NCI-H446 (cell line): ENCODE measurements around the gene CACHD1.
"Not testable (repeated sequence)": the region's sequence is repeated elsewhere in the genome, so short reads cannot be mapped to it uniquely, and the experiment has no call there.

Experiments
- DNase-seq, 2 experiments: peaks; one replicate each; lab custom pipeline; 2025; lab: John Stamatoyannopoulos, UW

CACHD1 gene

DNA sequence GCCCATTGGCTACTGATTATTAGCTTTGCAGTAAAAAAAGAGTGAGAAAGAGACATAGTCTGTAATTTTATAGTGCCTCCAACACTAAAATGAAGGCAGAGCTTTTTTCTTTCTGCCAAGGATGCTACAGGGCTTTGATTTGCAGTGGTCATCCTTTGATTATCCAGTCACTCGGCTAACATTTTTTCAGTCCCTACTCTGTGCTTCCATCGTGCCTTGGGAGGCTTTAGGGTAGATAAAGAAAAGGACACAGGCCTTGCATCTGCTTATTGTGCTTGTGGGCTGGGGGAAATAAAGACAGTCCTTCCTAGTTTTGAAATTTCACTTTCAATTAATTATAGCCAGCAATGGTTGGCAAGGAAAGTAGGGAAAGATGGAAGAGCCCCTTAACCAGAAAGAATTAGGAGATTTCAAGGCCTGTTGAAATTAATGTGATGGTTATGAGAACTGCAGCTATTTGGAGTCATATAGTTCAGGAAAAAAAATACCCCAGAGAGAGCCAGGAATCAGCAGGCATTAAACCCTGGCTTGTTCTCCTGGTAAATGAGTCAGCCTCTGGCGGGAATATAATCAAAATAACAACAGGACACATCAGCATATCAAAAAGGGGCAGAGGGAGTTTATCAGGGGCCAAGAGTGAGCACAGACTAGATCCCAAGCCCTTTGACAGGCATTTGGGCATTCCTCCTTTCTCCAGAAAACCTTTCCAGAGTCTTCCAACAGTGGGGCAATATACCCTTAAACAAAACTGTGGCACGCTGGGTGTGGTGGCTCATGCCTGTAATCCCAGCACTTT is 27.4 kb downstream of the CACHD1 start:
- DNase-seq = no peak

GRCh38 chr1:64498325-64498724 is 28.4 kb downstream of the CACHD1 start:
- DNase-seq = no peak

DNA sequence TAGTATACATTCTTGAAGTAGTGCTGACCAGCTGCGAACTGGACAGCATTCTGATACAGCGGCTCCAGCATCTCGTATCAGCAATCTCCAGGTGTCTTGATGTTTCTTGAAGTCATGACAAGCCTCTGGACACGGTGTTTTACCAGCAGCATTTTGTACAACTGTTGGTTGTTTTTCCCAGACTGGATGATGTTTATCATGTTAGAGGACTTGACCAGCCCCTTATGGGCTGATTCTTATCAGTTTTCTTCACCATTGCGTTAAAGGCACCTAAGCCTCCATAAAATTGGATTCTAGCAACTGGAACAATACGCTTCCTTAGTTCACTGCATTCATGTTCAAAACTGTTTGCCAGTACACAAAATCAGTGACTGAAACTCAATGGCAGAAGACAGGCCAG is 29.1 kb downstream of the CACHD1 start:
- DNase-seq = no peak

- DNase-seq = no peak
These were observed 30.0 kb downstream of the CACHD1 start for GRCh38 chr1:64499966-64500365.

DNA sequence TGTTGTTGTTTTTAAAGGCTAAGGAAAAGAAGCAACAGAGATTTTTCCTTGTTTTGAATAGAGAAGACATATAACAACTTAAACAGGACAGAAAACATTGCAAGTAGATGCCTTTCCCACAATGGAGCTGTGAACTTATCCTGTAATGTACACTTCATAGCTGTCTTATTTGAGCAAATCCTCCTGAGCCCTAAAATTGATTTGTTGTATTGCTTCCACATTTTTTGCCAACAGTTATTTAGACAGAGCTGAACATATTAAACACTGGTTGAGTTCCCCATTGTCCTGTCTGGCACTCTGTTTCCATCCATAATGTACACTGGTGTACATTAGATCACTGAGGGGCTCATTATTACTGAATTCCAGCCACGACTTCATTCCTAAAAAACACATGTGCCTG is 32.2 kb downstream of the CACHD1 start:
- no peak for DNase-seq

GRCh38 chr1:64502931-64503330 is 33.0 kb downstream of the CACHD1 start:
- DNase-seq = no peak

DNA sequence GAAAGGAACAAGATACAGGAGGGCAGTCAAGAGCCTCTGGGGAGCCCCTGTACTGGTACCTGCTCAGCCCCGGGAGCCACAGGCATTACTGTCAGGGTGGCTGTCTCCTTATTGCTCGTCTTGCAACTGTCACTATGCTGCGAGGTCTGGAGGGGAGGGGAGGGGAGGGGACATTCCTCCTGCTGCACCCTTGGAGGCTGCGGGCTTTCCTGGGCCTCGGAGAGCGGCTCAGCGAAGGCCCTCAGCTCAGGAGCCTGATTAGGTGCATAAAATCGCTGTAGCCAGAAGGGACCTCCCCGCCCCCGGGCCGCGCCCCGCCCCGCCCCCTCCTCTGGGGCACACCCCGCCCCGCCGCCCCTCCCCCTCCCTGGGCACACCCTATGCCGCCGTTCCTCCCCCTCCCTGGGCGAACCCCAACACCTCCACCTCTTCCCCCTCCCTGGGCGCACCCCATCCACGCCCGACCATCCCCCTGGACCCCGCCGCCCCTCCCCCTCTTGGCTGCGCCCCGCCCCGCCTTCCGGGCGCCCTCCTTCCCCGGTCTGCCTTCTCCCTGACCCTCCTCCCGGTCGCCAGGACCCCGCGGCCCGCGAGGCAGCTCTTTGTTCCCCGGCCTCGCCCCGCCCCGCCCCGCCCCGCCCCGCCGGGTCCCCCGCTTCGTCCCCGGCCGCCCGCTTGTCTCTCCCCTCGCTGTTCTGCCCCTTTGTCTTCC is 35.5 kb downstream of the CACHD1 start:
- DNase-seq = no peak

- DNase-seq = no peak
These were observed 36.2 kb downstream of the CACHD1 start for GRCh38 chr1:64505944-64506655.

GRCh38 chr1:64508629-64509028 is 38.7 kb downstream of the CACHD1 start:
- no peak for DNase-seq

DNA sequence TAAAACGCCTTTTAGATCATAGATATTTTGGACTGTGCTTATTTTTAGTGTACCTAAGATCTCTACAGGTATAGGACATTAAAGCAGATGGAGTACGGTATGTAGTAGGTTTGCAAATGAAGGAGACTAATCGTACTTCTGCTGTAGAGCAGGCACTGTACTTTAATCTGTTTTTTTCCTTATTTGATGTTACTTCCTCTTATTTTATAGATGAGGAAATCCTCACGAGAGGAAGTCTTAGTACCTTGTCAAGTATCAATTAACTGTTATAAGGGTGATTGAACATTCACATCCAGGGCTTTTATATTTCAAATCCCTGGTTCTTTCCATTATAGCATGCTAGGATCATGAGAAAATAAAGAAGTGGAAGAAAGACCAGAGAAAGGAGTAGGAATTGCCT is 41.1 kb downstream of the CACHD1 start:
- no peak for DNase-seq

GRCh38 chr1:64512206-64512605 is 42.3 kb downstream of the CACHD1 start:
- not testable (repeated sequence) for DNase-seq

DNA sequence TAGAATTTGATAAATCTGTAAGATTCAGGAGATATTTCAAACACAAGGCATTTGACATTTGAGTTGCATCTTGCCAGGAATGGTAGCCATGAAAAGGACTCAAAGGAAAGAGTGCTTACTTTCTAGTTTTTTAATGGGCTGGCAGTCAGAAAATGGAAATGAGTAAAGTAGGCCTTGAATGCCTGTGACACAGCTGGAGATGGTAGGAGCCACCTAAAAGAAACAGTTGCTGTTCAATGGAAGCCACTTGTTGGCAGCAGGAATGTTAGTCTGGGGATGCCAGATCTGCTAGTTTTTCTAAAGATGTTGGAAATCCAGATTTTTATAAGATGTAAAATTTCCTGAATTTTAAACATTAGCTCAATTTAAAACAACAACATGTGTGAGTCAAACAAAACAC is 43.6 kb downstream of the CACHD1 start:
- no peak for DNase-seq

DNA sequence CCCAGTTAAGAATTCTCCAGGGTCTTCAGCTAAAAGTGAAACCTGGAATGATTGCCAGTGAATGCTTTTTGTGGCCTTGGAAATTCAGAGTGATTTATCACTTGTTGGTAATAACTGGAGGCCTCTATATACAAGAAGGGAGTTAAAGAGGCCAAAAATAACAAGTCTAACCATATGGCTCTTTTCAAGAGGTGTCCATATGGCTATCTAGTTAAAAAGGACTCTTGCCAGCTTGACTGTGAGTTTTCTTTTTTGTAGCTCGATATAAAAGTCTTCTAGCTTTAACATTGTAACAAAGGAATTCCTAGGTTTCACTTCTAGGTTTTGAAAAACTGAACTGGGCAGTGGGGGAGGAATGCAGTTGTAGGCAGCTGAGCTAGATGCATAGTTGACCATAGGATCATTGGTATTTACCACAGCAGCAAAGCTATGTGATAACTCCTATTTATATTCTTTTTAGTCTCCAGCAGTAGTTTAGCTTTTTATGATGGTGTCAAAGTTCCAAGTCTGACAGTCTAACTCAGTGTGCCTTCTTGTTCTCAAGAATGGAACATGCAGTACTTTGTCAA is 44.4 kb downstream of the CACHD1 start:
- peak; percentile 9 to 74 for DNase-seq

DNA sequence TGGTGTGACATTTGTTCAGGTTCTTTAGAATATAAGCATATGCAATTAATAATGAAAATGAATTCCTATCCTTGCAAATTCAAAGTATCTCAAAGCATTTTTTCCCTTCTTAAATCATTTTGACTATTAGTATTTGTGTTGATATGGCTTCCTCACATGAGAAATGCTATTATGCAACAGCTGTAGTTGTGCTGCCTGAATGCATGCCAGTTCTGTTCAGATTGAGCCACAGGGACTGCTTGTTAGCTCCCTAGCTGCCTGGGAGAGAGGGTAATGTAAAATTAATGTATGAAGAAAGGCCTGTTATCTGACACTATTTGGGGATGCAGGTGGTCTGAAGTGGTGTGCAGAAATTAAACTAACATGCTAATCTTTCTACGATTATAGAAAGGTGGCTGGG is 45.5 kb downstream of the CACHD1 start:
- DNase-seq = peak in 1 of 2 experiments; percentile 45

DNA sequence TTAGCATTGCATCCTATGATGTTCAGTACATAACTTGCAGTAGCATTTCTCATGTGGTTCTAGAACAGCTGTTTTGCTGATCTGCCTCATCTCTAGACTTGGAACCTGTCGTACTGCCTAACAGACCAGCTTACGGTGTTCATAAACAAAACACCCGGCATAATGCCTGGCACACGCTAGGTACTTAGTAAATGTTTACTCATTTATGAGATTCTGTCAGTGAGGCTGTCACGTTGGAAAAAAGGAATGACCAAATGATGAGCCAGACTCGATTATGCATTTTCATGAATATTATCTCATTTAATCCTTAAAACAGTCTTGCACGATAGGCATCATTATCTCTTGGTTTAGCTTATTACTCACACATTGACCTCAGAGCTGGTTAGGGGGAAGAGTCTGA is 46.4 kb downstream of the CACHD1 start:
- DNase-seq = no peak

DNA sequence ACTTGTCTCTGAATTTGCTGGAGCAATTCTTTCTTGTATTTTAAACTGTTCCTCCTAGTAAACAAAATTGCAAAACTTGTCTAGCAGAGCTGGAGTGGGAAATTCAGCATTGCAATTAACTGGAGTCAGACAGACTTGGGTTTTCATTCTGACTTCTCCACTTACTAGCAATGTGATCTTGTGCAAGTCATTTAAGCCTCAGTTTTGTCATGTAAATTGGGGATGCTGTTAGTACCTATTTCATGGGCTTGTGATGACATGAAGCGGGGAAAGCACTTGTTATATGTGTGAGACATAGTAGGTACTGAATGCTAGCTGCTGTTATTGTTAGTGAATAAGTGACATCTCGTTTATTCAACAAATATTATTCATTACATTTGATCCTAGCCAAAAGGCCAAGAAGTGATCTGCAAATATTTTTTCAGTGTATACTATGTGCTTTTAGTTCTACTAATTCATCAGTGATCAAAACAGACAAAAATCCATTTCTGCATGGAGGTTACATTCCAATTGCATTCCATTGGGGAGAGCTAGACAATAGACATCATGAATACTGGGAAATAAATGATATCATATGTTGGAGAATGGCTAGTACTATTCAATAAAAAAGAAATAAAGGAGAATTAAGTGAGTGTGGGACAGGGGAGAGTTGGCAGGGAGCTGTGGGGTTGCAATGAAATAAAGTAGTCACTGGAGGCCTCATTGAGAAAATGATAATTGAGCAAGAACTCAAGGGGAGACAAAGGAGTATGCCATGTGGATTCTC is 47.1 kb downstream of the CACHD1 start:
- DNase-seq = no peak

GRCh38 chr1:64517640-64518039 is 47.7 kb downstream of the CACHD1 start:
- no peak for DNase-seq

DNA sequence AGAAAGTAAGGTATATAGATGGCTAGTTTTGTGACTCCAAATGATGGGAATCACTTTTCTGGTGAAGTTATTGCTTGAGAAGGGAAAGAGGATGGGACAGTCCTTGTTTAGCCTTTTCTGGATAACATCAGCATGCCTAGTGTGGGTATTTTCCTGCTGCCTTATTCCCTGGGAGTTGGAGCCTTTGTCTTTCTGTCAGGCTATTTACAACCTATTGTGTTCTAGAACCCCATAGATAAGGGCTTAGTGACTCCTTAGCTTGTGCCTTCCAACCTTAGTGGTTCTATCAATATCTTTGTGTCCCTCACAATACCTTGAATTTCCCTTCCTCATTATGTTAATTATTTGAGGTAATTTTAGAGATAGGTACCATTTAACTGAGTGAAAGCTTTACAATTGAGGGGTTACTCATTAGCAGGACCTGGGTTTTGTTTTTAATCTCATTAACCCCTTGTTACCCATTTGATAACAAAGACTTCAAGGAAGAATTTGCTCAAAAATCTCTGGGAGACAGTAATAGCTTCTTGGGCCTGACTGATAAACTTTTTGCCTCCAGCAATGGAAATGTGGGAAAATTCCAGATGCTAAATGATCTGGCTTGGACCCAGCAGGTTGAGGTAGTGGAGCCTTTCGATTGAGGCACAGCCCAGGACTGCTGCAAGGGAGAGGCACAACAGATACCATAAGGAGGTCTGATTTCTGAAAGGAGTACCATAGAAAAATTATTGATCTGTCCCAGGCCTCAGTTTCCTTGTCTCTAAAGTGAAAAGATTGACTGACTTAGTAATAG is 49.0 kb downstream of the CACHD1 start:
- DNase-seq = no peak

DNA sequence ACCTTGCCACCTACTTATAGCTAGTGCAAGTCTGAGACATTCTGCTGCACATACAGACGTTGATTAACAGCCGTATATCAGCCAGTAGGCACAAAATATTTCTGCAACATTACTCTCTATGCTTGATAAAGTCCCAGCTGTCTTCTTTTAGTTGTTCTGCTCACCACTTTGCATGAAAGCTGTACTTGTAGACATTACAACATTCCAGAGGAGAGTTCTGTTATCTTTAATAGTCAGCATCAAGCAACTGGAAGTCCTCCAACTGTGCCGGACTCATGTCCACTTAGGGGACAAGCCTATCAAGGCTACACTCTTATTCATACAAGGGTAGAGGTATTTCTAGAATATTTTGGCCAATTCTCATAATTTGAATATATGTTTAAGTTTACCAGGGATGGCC is 50.0 kb downstream of the CACHD1 start:
- DNase-seq = no peak

GRCh38 chr1:64522740-64523139 is 52.8 kb downstream of the CACHD1 start:
- DNase-seq = no peak
